Neural progenitor cell (in vitro differentiated cells): ENCODE results near the gene CAPN8.

Source experiments
- CTCF ChIP-seq: fragments of 200-600 bp; sonication (generic); IDR thresholded peaks from 2 replicates; pipeline ENCODE4 v1.5.1; 2017; ENCODE audit warnings: antibody characterized with exemption, mild to moderate bottlenecking
- EZH2phosphoT487 ChIP-seq: fragments of 200-600 bp; sonication (generic); IDR thresholded peaks from 2 replicates; pipeline ENCODE4 v1.6.1; 2017; ENCODE audit warnings: antibody characterized with exemption

- no peak for TF ChIP-seq CTCF
- TF ChIP-seq EZH2phosphoT487: no peak
These were observed 122.7 kb downstream of the CAPN8 start for GRCh38 chr1:223542831-223543230.
